CD4-positive, alpha-beta T cell (primary cell): ENCODE measurements around the gene MARCHF3. TPM values are rescaled to one million over a fixed set of nuclear protein-coding genes. Genes with fewer than 3 reads are reported as not detected.
A peak's percentile ranks its signal among the peaks of the same experiment; 100 is the strongest.

Experiments
- ATAC-seq: fragments of 200-7000 bp; cut with Tn5 transposase; one replicate; pipeline ENCODE4 v1.10.0; 2022; ENCODE audit warnings: mild to moderate bottlenecking; ENCODE audit not compliant: poor library complexity
- CTCF ChIA-PET: fragments of 350-600 bp; sonication (Branson Sonifier 250); formaldehyde crosslinking; loops from one replicate; lab custom pipeline; 2021; ENCODE audit warnings: antibody characterized with exemption, inconsistent platforms; lab: Charles Lee
- POLR2A ChIA-PET: fragments of 350-600 bp; sonication (Branson Sonifier 250); formaldehyde crosslinking; loops from one replicate; lab custom pipeline; 2021; ENCODE audit warnings: antibody characterized with exemption, inconsistent platforms; lab: Charles Lee
- DNase-seq, 14 experiments: peaks; one replicate each; pipeline ENCODE4 v3.0.0-alpha.2; 2013 to 2020; ENCODE audit warnings: mixed read lengths in 2 of 14
- H3K27ac ChIP-seq, 2 donors: one replicate each; pipeline versions ENCODE4 v1.5.1 to v1.7.0; 2013; ENCODE audit warnings: low read length in 2 of 2, low read depth in 1 of 2, mild to moderate bottlenecking in 1 of 2
- H3K27me3 ChIP-seq, 2 experiments: 1 replicate in 1 of 2; 2 replicates in 1 of 2; pipeline versions ENCODE4 v1.6.1 to v1.7.0; 2013; ENCODE audit warnings: low read length in 2 of 2, control low read depth in 1 of 2, mild to moderate bottlenecking in 1 of 2, moderate library complexity in 1 of 2; ENCODE audit not compliant: insufficient read depth in 2 of 2, control insufficient read depth in 1 of 2
- H3K36me3 ChIP-seq: one replicate; pipeline ENCODE4 v1.6.1; 2013; ENCODE audit warnings: low read length, control low read depth; ENCODE audit not compliant: insufficient read depth
- H3K4me1 ChIP-seq: one replicate; pipeline ENCODE4 v1.6.1; 2013; ENCODE audit warnings: low read length, control low read depth; ENCODE audit not compliant: insufficient read depth
- H3K4me3 ChIP-seq: one replicate; pipeline ENCODE4 v1.5.1; 2013; ENCODE audit warnings: mild to moderate bottlenecking, low read length, moderate library complexity
- H3K9me3 ChIP-seq, 2 experiments: 1 replicate in 1 of 2; 2 replicates in 1 of 2; pipeline versions ENCODE4 v1.6.1 to v1.7.0; 2013; ENCODE audit warnings: low read length in 2 of 2, mild to moderate bottlenecking in 2 of 2, control low read depth in 1 of 2, moderate library complexity in 1 of 2; ENCODE audit not compliant: control insufficient read depth in 1 of 2, insufficient read depth in 1 of 2
- H3K27ac Mint-ChIP-seq: one replicate; pipeline ENCODE4 v1.8.0; 2020; ENCODE audit warnings: mixed read lengths
- H3K27me3 Mint-ChIP-seq: one replicate; pipeline ENCODE4 v1.8.0; 2021; ENCODE audit warnings: mixed read lengths
- H3K36me3 Mint-ChIP-seq: one replicate; pipeline ENCODE4 v1.8.0; 2021; ENCODE audit warnings: low read depth, mixed read lengths
- H3K4me1 Mint-ChIP-seq: one replicate; pipeline ENCODE4 v1.8.0; 2021; ENCODE audit warnings: low read depth, mixed read lengths
- H3K4me3 Mint-ChIP-seq: one replicate; pipeline ENCODE4 v1.8.0; 2020; ENCODE audit warnings: mild to moderate bottlenecking, mixed read lengths
- H3K9me3 Mint-ChIP-seq: one replicate; pipeline ENCODE4 v1.8.0; 2020; ENCODE audit warnings: mixed read lengths
- CTCF ChIP-seq: fragments of 200-600 bp; IDR thresholded peaks from one replicate; pipeline ENCODE4 v1.8.0; 2022; ENCODE audit warnings: antibody characterized with exemption, mild to moderate bottlenecking
- intact Hi-C, 2 experiments: fragments of 100-400 bp; cut with DNase I in 1 of 2; cut with micrococcal nuclease in 1 of 2; formaldehyde crosslinking; loops; one replicate each; pipeline versions ENCODE4 v1.15.1 to v1.9.0; 2023 to 2025; cut with DNase I, micrococcal nuclease
- polyA plus RNA-seq, 2 donors: library from polyadenylated mRNA; unstranded; fragments of 120-200 nt; gene quantifications; one replicate each; pipeline ENCODE4 v1.2.1, GENCODE V29; 2013
- total RNA-seq, 174 experiments: library from RNA in 2 of 174; stranded (reverse) in 2 of 174; gene quantifications; one replicate each; pipeline ENCODE4 v1.2.3 and lab custom pipeline; 2021 to 2026

MARCHF3 gene
- total RNA-seq (1 to 10 TPM; 5.2 to 6.2 TPM), total RNA-seq (lab: John Stamatoyannopoulos, UW) (1.4 to 15.4 (median 4.8) reads per million in 172 experiments)
- polyA plus RNA-seq (2013, experiment 1 of 2), result 2.1 TPM
- 3.9 TPM for polyA plus RNA-seq (2013, experiment 2 of 2)

GRCh38 chr5:127030259-127031146, at the start of gene MARCHF3:
MARCHF3 (minus strand) TSS chr5:127030558; CDS start chr5:126918171, 112,387 bp downstream.
- POLR2A ChIA-PET, result interaction anchor here (0.6 to 3.7 kb wide), 12 partner anchors 15 to 1069 kb away, joined by 3 to 21 read pairs (median 6); partner anchors contain the start of genes C5orf63 and LMNB1
- peaks cover 21% of the 10 kb centered on the region for H3K4me1 Mint-ChIP-seq
- peak; percentile 80 to 98 (median 92) for DNase-seq
- H3K27ac ChIP-seq, result peak within 1 kb of the TSS; percentile 9 to 63
- no peaks in the 10 kb centered on the region for H3K27me3 ChIP-seq
- H3K9me3 Mint-ChIP-seq, result no peaks in the 10 kb centered on the region
- intact Hi-C loops, result loop anchor here (2.0 to 5.0 kb wide), 6 partner anchors 42 to 248 kb away; partner anchors contain the start of gene C5orf63 (in 2 of the 2)
- CTCF ChIA-PET, result interaction anchor here (0.5 to 1.2 kb wide), 4 partner anchors 44 to 1199 kb away, joined by 3 to 4 read pairs (median 3); no protein-coding TSS in a partner anchor
- H3K36me3 Mint-ChIP-seq, result no peaks in the 10 kb centered on the region
- peak; percentile 23 for TF ChIP-seq CTCF
- peaks cover 12% of the 10 kb centered on the region for H3K27me3 Mint-ChIP-seq
- peak within 1 kb of the TSS; percentile 93 for H3K4me3 ChIP-seq
- peak within 1 kb of the TSS; percentile 97 for H3K4me3 Mint-ChIP-seq
- ATAC-seq, result peak; percentile 94
- H3K36me3 ChIP-seq, result no peaks in the 10 kb centered on the region
- peaks cover 24% of the 10 kb centered on the region for H3K4me1 ChIP-seq
- H3K27ac Mint-ChIP-seq, result peak within 1 kb of the TSS; percentile 77
- no peaks in the 10 kb centered on the region for H3K9me3 ChIP-seq

- POLR2A ChIA-PET, result no interaction called here
- H3K27ac Mint-ChIP-seq, result no peak overlapping the region
- Histone ChIP-seq H3K4me1 (no peaks in the 10 kb centered on the region), H3K27me3 (no peaks in the 10 kb centered on the region), H3K4me3 (no peak overlapping the region), H3K27ac (no peak overlapping the region), H3K9me3 (no peaks in the 10 kb centered on the region), H3K36me3 (no peaks in the 10 kb centered on the region)
- intact Hi-C loops, result loop anchor here in 1 of 2 experiments (10.0 kb wide), 1 partner anchor 235 kb away; no protein-coding TSS in a partner anchor
- H3K9me3 Mint-ChIP-seq, result no peaks in the 10 kb centered on the region
- H3K4me1 Mint-ChIP-seq, result no peaks in the 10 kb centered on the region
- H3K27me3 Mint-ChIP-seq, result peaks cover 7% of the 10 kb centered on the region
- no peaks in the 10 kb centered on the region for H3K36me3 Mint-ChIP-seq
- H3K4me3 Mint-ChIP-seq, result no peak overlapping the region
- no peak for DNase-seq
- ATAC-seq, result no peak
- no peak for TF ChIP-seq CTCF
- CTCF ChIA-PET, result interaction anchor here (0.8 kb wide), 1 partner anchor 8 kb away, joined by 3 read pairs; no protein-coding TSS in a partner anchor
These were observed 49.7 kb upstream of the MARCHF3 start for GRCh38 chr5:127079994-127080491.

GRCh38 chr5:127077366-127077765, 47.0 kb upstream of the MARCHF3 start:
- no peak overlapping the region for H3K4me3 ChIP-seq
- H3K36me3 Mint-ChIP-seq, result peaks cover 8% of the 10 kb centered on the region
- no peaks in the 10 kb centered on the region for H3K36me3 ChIP-seq
- H3K9me3 Mint-ChIP-seq, result no peaks in the 10 kb centered on the region
- POLR2A ChIA-PET, result interaction anchor here (1.0 kb wide), 1 partner anchor 10 kb away, joined by 3 read pairs; no protein-coding TSS in a partner anchor
- no peaks in the 10 kb centered on the region for H3K9me3 ChIP-seq
- ATAC-seq (no peak), DNase-seq (no peak)
- CTCF ChIA-PET, result interaction anchor here (0.6 kb wide), 1 partner anchor 411 kb away, joined by 3 read pairs; no protein-coding TSS in a partner anchor
- intact Hi-C loops, result loop anchor here in 1 of 2 experiments (10.0 kb wide), 1 partner anchor 237 kb away; no protein-coding TSS in a partner anchor
- peaks cover 19% of the 10 kb centered on the region for H3K4me1 Mint-ChIP-seq
- peaks cover 7% of the 10 kb centered on the region for H3K27me3 Mint-ChIP-seq
- H3K27me3 ChIP-seq, result no peaks in the 10 kb centered on the region
- H3K27ac ChIP-seq, result no peak overlapping the region
- H3K4me3 Mint-ChIP-seq, result no peak overlapping the region
- H3K27ac Mint-ChIP-seq, result no peak overlapping the region
- no peak for TF ChIP-seq CTCF
- H3K4me1 ChIP-seq, result peaks cover 10% of the 10 kb centered on the region
